ENCODE data around the gene AIMP1.

Gene AIMP1

GRCh38 chr4:106368678-106369077 lies 52.3 kb downstream of the AIMP1 start, which contains the start of gene GIMD1:
TSS of gene GIMD1 (minus strand) at chr4:106368778. CDS start at chr4:106367435, 1,343 bp downstream.
- Histone ChIP-seq H3K4me1 (ENCODE audit: control insufficient read depth in 1 of 2, insufficient read depth in 1 of 2, low read depth in 1 of 2, low read length in 1 of 2) (no peaks in the 10 kb centered on the region), H3K27ac (no peak within 1 kb of the TSS), H3K36me3 (no peaks in the 10 kb centered on the region), H3K4me3 (ENCODE audit: low read depth in 1 of 2, low read length in 1 of 2) (no peak within 1 kb of the TSS), H3K9me3 (no peaks in the 10 kb centered on the region), H3K27me3 (peaks cover 35% of the 10 kb centered on the region)
- TF ChIP-seq CTCF (IDR thresholded peaks at IDR 0.05): no peak

- TF ChIP-seq CTCF (IDR thresholded peaks at IDR 0.05): no peak
- no peaks in the 10 kb centered on the region for H3K4me1 ChIP-seq (ENCODE audit: control insufficient read depth in 1 of 2, insufficient read depth in 1 of 2, low read depth in 1 of 2, low read length in 1 of 2)
- H3K4me3 ChIP-seq (ENCODE audit: low read depth in 1 of 2, low read length in 1 of 2): no peak overlapping the region
- H3K9me3 ChIP-seq: no peaks in the 10 kb centered on the region
- H3K27me3 ChIP-seq: peaks cover 41% of the 10 kb centered on the region
- no peak overlapping the region for H3K27ac ChIP-seq
- H3K36me3 ChIP-seq: no peaks in the 10 kb centered on the region
Measured at GRCh38 chr4:106369456-106370060, 53.2 kb downstream of the AIMP1 start.

- Histone ChIP-seq H3K4me1 (ENCODE audit: control insufficient read depth in 1 of 2, insufficient read depth in 1 of 2, low read depth in 1 of 2, low read length in 1 of 2) (no peaks in the 10 kb centered on the region), H3K9me3 (no peaks in the 10 kb centered on the region), H3K4me3 (ENCODE audit: low read depth in 1 of 2, low read length in 1 of 2) (no peak overlapping the region), H3K27ac (no peak overlapping the region), H3K27me3 (peaks cover 41% of the 10 kb centered on the region), H3K36me3 (no peaks in the 10 kb centered on the region)
- no peak for TF ChIP-seq CTCF (IDR thresholded peaks at IDR 0.05)
Measured at GRCh38 chr4:106370214-106370613, 53.9 kb downstream of the AIMP1 start.

- Histone ChIP-seq H3K36me3 (no peaks in the 10 kb centered on the region), H3K27ac (no peak overlapping the region), H3K27me3 (peaks cover 41% of the 10 kb centered on the region), H3K9me3 (no peaks in the 10 kb centered on the region), H3K4me3 (ENCODE audit: low read depth in 1 of 2, low read length in 1 of 2) (no peak overlapping the region), H3K4me1 (ENCODE audit: control insufficient read depth in 1 of 2, insufficient read depth in 1 of 2, low read depth in 1 of 2, low read length in 1 of 2) (no peaks in the 10 kb centered on the region)
- TF ChIP-seq CTCF (IDR thresholded peaks at IDR 0.05): no peak
Measured at GRCh38 chr4:106371161-106371560, 54.8 kb downstream of the AIMP1 start.

GRCh38 chr4:106373026-106373425 lies 56.7 kb downstream of the AIMP1 start:
- no peak for TF ChIP-seq CTCF (IDR thresholded peaks at IDR 0.05)
- Histone ChIP-seq H3K27ac (no peak overlapping the region), H3K36me3 (no peaks in the 10 kb centered on the region)

More at GRCh38 chr4:106373026-106373425, 56.7 kb downstream of the AIMP1 start:
- Histone ChIP-seq H3K4me1 (ENCODE audit: control insufficient read depth in 1 of 2, insufficient read depth in 1 of 2, low read depth in 1 of 2, low read length in 1 of 2) (no peaks in the 10 kb centered on the region), H3K9me3 (no peaks in the 10 kb centered on the region), H3K4me3 (ENCODE audit: low read depth in 1 of 2, low read length in 1 of 2) (no peak overlapping the region), H3K27me3 (peaks cover 41% of the 10 kb centered on the region)
